GM18907 (cell line): ENCODE data around the gene DNASE1L3.

Experiments used
- ATAC-seq: cut with Tn5 transposase; IDR thresholded peaks from one replicate; pipeline ENCODE4 v1.9.1; 2021; ENCODE audit warnings: mild to moderate bottlenecking, moderate library complexity; ENCODE audit not compliant: unreplicated experiment

The DNASE1L3 gene

DNA sequence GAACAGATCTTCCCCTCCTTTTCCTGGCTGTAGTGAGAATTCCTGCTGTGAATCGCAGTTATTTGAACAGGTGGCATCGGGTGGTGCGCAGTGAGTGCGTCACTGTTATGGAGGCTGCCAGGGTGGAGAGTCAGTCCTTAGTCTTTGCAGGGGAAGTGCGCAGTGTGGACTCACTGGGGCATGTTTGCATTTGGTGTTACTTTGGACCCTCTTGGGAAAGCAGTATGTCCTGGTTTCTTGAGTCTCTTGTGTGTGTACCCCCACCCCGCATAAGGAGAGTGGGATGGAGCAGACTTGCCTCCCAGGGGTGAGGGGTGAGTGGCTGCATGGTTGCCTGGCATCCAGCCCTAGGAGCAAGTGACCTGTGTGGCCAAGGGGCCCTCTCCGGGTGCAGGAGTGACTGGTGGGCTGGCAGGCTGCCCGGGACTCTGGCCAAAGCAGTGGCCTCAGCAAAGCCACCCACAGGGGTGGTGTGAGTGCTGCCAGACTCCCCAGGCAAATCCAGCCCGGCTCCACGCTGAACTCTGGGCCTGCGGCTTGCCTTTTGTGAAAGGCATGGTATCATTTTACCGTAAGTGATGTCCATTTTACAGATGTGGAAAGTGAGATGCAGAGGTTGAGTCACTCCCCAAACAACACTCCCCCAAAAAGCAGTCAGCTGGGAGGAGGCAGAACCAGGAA lies 46.4 kb downstream of the DNASE1L3 start:
- no peak for ATAC-seq

DNA sequence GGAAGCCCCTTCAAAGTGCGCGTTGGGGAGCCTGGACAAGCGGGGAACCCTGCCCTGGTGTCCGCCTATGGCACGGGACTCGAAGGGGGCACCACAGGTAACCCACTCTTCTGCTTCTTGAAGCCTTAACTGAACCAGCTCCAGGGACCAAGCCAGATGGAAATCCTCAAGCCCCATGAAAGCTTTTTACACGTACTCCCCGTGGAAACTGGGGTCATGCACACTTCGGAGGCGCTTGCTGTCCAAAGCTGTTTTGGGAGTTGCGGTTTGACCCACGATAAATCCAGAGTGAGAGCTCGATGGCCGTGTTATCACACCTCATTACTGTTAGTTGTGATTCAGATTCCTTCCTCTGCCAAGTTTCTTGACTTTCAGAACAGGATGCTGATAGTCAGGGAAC lies 47.5 kb downstream of the DNASE1L3 start:
- no peak for ATAC-seq

DNA sequence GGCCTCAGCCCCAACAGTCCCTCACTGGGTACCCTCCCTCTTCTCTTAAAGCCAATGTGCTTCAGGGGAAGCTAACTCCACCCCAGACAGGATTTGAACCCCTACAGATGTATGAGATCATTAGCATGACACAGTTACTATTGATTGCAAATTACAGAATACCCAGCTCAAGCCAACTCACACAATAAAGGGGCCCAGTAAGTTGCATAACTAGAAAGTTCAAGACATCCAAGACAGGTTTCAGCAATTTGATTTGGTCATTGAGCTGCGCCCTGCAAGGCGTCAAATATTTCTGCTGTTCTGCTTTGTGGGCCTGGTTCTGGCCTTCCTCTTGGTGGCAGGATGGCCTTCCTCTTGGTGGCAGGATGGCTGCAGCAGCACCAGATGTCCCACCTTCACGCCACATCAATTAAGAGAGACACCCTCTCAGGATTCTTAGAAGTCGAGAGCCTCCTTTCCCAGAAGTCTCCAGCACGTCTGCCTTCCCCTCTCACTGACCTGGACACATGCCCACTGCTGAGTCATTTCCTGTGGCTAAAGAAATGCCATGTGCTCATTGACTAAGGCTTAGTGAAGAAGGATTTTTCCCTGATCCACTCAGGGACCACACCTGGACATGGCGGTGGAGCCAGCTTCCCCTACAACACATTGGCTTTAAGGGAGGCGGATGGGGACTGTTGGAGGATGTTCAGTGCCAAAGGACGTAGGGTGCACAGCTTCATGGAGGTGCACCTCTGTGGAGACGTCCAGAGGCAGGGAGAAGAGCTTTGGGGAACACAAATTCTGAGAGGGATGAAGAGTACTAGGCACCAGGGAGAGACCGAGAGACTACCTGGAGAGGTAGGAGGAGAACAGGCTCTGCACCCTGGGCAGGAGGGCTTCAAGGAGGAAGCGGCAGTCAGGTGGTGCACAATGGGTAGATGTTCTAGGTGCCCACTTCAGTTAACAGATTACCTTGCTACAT lies 49.1 kb downstream of the DNASE1L3 start:
- no peak for ATAC-seq

GRCh38 chr3:58160399-58160798 lies 50.4 kb downstream of the DNASE1L3 start:
- ATAC-seq: no peak

GRCh38 chr3:58158442-58159153 lies 52.2 kb downstream of the DNASE1L3 start:
- no peak for ATAC-seq

DNA sequence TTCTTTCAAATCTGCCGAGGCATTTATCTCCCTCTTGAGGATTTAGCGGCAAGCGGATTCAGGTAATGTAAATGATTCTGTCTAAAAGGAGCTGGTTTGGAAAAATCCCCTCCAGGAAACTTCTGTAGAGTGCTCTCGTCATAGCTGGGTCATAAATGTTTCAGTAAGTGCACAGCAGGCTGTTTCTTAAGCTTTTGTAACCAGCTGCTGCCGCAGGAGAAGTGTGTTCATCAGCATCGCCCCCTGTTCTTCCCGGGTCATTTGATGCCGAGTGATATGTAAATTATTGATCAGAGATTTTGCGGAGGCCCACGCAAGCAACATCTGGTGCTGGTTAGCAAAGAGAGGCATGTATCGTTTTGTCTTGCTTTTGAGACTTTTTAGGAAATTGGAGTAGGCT lies 53.1 kb downstream of the DNASE1L3 start:
- ATAC-seq: no peak

DNA sequence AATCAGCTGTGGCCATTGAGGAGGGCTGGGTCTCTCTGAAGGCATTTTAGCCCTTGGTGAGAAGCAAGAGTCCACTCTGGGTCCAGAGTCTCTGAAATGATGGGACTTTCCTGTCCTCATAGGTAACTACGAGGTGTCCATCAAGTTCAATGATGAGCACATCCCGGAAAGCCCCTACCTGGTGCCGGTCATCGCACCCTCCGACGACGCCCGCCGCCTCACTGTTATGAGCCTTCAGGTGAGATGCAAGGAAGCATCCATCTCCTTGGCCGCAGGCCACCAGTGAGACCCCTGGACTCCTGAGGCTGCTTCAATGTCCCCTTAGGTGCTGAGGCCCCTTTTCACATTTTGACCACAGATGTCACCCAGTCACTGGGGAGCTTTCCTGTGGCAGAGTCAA lies 54.9 kb downstream of the DNASE1L3 start:
- no peak for ATAC-seq

DNA sequence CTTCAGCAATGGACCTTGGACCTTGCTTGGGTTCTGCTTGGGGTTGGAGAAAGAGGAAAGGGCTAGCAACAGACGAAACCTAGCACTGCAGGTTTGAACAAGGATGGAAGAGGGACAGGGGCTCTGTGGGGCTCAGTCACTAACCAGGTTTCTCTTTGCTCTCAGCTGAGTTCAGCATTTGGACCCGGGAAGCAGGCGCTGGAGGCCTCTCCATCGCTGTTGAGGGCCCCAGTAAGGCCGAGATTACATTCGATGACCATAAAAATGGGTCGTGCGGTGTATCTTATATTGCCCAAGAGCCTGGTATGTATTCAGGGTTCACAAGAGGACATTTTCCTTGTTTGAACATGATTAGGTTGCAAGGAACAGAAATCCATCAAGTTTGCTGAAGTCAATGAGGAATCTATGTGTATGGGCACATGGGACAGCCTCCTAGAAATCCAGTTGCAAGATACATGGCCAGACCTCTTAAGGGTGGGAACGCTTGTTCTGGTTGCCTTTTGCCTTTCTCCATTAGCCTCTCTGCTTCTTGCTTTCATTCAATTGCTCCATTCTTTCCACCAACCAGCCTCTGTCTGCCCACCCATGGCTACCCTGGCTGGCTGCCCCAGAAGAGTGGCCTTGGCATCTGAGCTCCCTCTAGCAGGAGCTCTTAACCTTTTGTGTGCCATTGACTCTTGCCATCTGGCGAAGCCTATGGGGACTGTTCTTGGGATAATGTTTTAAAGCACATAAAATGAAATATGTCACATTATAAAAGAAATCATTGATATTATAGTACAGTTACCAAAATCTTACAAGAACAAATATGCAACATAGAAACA lies 55.9 kb downstream of the DNASE1L3 start:
- no peak for ATAC-seq

- ATAC-seq: no peak
Observed at GRCh38 chr3:58153371-58153770, 57.4 kb downstream of the DNASE1L3 start.

GRCh38 chr3:58152225-58153015 lies 58.4 kb downstream of the DNASE1L3 start:
- no peak for ATAC-seq

GRCh38 chr3:58151637-58152036 lies 59.1 kb downstream of the DNASE1L3 start:
- no peak for ATAC-seq

- no peak for ATAC-seq
Observed at GRCh38 chr3:58150810-58151199, 60.0 kb downstream of the DNASE1L3 start.

DNA sequence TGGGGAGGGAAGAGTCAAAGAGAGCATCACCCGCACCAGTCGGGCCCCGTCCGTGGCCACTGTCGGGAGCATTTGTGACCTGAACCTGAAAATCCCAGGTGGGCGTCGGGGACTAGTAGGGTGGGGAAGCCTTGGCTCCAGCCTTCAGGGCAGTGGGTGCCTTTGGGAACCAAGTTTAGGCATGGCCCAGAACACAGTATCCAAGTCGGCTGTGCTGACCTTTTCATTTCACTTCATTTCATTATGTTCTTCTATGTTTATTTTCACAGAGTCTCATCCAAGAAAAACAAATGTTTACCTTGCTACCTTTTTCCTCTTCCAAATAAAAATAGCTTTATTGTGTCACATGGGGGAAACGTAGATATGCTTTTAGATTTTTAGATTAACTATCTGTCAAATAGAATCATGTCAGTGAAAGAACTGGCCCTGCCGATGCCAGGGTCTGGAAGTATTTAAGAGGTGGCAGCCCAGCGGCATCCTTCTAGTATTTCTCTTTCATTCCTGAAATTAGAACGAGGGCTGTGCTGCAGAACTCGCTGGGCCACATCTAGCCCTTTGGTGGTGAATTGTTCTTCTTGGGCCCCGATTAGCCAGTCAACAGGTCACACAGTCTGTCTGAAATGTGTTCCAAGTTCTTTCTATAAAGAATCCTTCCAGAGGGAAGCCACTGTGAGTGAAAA lies 60.5 kb downstream of the DNASE1L3 start:
- no peak for ATAC-seq

DNA sequence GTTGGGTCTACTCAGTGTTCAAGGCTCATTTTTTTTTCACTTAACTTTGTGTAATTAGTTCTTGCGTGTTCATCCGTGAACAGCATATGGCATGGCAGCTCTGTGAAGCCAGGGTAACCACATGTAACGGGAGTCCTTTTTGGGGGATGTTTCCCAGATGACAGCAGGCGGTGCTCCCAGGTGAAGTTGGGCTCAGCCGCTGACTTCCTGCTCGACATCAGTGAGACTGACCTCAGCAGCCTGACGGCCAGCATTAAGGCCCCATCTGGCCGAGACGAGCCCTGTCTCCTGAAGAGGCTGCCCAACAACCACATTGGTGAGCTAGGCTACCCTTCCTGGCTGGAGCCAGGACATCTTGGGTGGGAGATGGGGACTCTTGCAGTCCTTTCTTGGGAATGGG lies 62.7 kb downstream of the DNASE1L3 start:
- ATAC-seq: no peak

- ATAC-seq: no peak
Observed at GRCh38 chr3:58144478-58145325, 66.1 kb downstream of the DNASE1L3 start.

DNA sequence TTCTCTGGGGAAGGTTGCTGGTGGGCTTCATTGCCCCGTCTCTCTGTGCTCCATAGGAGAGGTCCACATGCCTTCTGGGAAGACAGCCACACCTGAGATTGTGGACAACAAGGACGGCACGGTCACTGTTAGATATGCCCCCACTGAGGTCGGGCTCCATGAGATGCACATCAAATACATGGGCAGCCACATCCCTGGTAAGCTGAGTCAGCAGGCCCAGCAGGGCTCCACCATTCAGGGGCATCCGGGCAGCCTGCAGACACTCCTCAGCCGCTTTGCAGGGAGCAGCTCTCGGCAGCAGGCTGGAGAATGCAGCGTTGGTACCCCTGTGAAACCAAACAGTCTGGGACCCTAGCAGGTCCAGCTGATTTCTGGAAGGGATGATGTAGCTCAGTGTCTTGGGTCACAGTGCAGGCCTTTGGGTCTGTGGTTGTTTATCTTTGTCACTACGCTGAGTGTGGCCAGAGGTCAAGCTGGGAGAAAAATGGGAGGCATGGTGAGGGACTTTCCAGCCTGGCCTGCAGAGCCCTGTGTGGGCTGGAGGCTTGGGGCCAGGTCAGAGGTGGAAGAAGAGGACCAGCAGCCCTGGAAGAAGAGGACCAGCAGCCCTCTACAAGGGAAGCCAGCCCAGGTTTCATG lies 67.2 kb downstream of the DNASE1L3 start:
- ATAC-seq: no peak
